Head of caudate nucleus (tissue), 42 donors: ENCODE measurements around the gene SLC37A1.

Source experiments
- DNase-seq, 42 donors: peaks; one replicate each; pipeline versions ENCODE4 v3.0.0 to v3.0.0-alpha.2; 2020 to 2021; ENCODE audit warnings: mixed read lengths in 7 of 42
- intact Hi-C: fragments of 100-400 bp; cut with DNase I; formaldehyde crosslinking; loops from one replicate; pipeline ENCODE4 v1.15.0; 2022

SLC37A1 gene

GRCh38 chr21:42476388-42477331 is 37.0 kb upstream of the SLC37A1 start:
- peak in 1 of 42 donors; percentile 3 for DNase-seq
- intact Hi-C loops, result no loop called here

GRCh38 chr21:42478504-42478903 is 35.1 kb upstream of the SLC37A1 start:
- intact Hi-C loops, result no loop called here
- no peak for DNase-seq

- intact Hi-C loops, result no loop called here
- peak in 24 of 42 donors; percentile 16 to 77 (median 44) for DNase-seq
Observed at GRCh38 chr21:42479582-42479981, 34.1 kb upstream of the SLC37A1 start.

GRCh38 chr21:42480736-42481135 is 32.9 kb upstream of the SLC37A1 start:
- intact Hi-C loops, result no loop called here
- DNase-seq, result peak in 2 of 42 donors; percentile 17 to 25

GRCh38 chr21:42481169-42481568 is 32.5 kb upstream of the SLC37A1 start:
- intact Hi-C loops, result no loop called here

GRCh38 chr21:42484966-42485365 is 28.7 kb upstream of the SLC37A1 start:
- DNase-seq, result peak in 1 of 42 donors; percentile 33

More at GRCh38 chr21:42481169-42481568, 32.5 kb upstream of the SLC37A1 start:
- DNase-seq, result peak in 2 of 42 donors; percentile 1 to 8

GRCh38 chr21:42486072-42486471 is 27.6 kb upstream of the SLC37A1 start:
- intact Hi-C loops, result no loop called here
- DNase-seq, result peak in 1 of 42 donors; percentile 30

More at GRCh38 chr21:42484966-42485365, 28.7 kb upstream of the SLC37A1 start:
- intact Hi-C loops, result no loop called here

GRCh38 chr21:42486531-42486930 is 27.1 kb upstream of the SLC37A1 start:
- intact Hi-C loops, result no loop called here
- DNase-seq, result peak in 1 of 42 donors; percentile 24

GRCh38 chr21:42489006-42489563 is 24.6 kb upstream of the SLC37A1 start:
- intact Hi-C loops, result no loop called here
- DNase-seq, result peak in 1 of 42 donors; percentile 13

- intact Hi-C loops, result no loop called here
- DNase-seq, result peak in 1 of 42 donors; percentile 18
Observed at GRCh38 chr21:42489991-42490390, 23.7 kb upstream of the SLC37A1 start.

GRCh38 chr21:42490720-42491119 is 22.9 kb upstream of the SLC37A1 start:
- peak in 1 of 42 donors; percentile 16 for DNase-seq
- intact Hi-C loops, result no loop called here

- intact Hi-C loops, result no loop called here
- no peak for DNase-seq
Observed at GRCh38 chr21:42491328-42491727, 22.3 kb upstream of the SLC37A1 start.

- intact Hi-C loops, result no loop called here
- DNase-seq, result peak in 1 of 42 donors; percentile 40
Observed at GRCh38 chr21:42492201-42492600, 21.5 kb upstream of the SLC37A1 start.

GRCh38 chr21:42493109-42494060 is 20.3 kb upstream of the SLC37A1 start:
- peak in 1 of 42 donors; percentile 34 for DNase-seq

GRCh38 chr21:42495027-42495426 is 18.6 kb upstream of the SLC37A1 start:
- DNase-seq, result peak in 1 of 42 donors; percentile 42
- intact Hi-C loops, result no loop called here

More at GRCh38 chr21:42493109-42494060, 20.3 kb upstream of the SLC37A1 start:
- intact Hi-C loops, result no loop called here

- DNase-seq, result peak in 28 of 42 donors; percentile 44 to 85 (median 70)
- intact Hi-C loops, result no loop called here
Observed at GRCh38 chr21:42495765-42496119, 17.9 kb upstream of the SLC37A1 start.

- intact Hi-C loops, result no loop called here
Observed at GRCh38 chr21:42496120-42496838, 17.4 kb upstream of the SLC37A1 start, which contains the start of gene RSPH1. TSS of gene RSPH1 (minus strand) at chr21:42496224. CDS start at chr21:42496186, 38 bp downstream.

GRCh38 chr21:42496839-42497202 is 16.8 kb upstream of the SLC37A1 start:
- intact Hi-C loops, result no loop called here
- DNase-seq, result peak; percentile 31 to 81 (median 63)

More at GRCh38 chr21:42496120-42496838, 17.4 kb upstream of the SLC37A1 start, which contains the start of gene RSPH1:
- peak; percentile 100 for DNase-seq
